WI38 (cell line): ENCODE measurements around the gene CHRNA4.
"Not testable (repeated sequence)": the region's sequence is repeated elsewhere in the genome, so short reads cannot be mapped to it uniquely, and the experiment has no call there.

ENCODE experiments used
- H3K4me3 ChIP-seq: 2 replicates; pipeline ENCODE4 v1.5.1; 2011; ENCODE audit warnings: low read depth, mild to moderate bottlenecking, control low read depth, low read length
- CTCF ChIP-seq: IDR thresholded peaks from 2 replicates; pipeline ENCODE4 v1.5.1; 2012; ENCODE audit warnings: low read depth, mild to moderate bottlenecking, control low read depth, low read length

Gene CHRNA4

GRCh38 chr20:63344616-63345327 is 16.4 kb downstream of the CHRNA4 start:
- H3K4me3 ChIP-seq: no peak overlapping the region
- TF ChIP-seq CTCF: no peak

- TF ChIP-seq CTCF: no peak
- no peak overlapping the region for H3K4me3 ChIP-seq
Observed at GRCh38 chr20:63343460-63344445, 17.4 kb downstream of the CHRNA4 start.

- TF ChIP-seq CTCF: no peak
- H3K4me3 ChIP-seq: no peak overlapping the region
Observed at GRCh38 chr20:63342561-63343459, 18.3 kb downstream of the CHRNA4 start.

- not testable (repeated sequence) for H3K4me3 ChIP-seq
Observed at GRCh38 chr20:63340158-63340688, 20.9 kb downstream of the CHRNA4 start.

GRCh38 chr20:63339154-63340094 is 21.7 kb downstream of the CHRNA4 start:
- H3K4me3 ChIP-seq: not testable (repeated sequence)

- no peak for TF ChIP-seq CTCF
- H3K4me3 ChIP-seq: no peak overlapping the region
Observed at GRCh38 chr20:63337786-63338420, 23.2 kb downstream of the CHRNA4 start.

- TF ChIP-seq CTCF: no peak
- H3K4me3 ChIP-seq: no peak overlapping the region
Observed at GRCh38 chr20:63336232-63336752, 24.9 kb downstream of the CHRNA4 start.
